Esophagus squamous epithelium (tissue), 4 donors: ENCODE measurements around the gene SLC6A7.

ENCODE experiments used
- POLR2A ChIP-seq, 4 donors: fragments of 450-650 bp; IDR thresholded peaks; one replicate each; pipeline ENCODE4 v1.6.1; 2017; ENCODE audit warnings: antibody characterized with exemption in 4 of 4, mild to moderate bottlenecking in 4 of 4, moderate library complexity in 3 of 4
- TF ChIP-seq, protein P1 (sequence below), 6 experiments: fragments of 450-650 bp in 4 of 6; fragments of 200-600 bp in 2 of 6; sonication (generic) in 2 of 6; IDR thresholded peaks; one replicate each; pipeline ENCODE4 v1.5.1; 2016 to 2019; ENCODE audit warnings: antibody characterized with exemption in 6 of 6, mild to moderate bottlenecking in 4 of 6, moderate library complexity in 4 of 6

DNA sequence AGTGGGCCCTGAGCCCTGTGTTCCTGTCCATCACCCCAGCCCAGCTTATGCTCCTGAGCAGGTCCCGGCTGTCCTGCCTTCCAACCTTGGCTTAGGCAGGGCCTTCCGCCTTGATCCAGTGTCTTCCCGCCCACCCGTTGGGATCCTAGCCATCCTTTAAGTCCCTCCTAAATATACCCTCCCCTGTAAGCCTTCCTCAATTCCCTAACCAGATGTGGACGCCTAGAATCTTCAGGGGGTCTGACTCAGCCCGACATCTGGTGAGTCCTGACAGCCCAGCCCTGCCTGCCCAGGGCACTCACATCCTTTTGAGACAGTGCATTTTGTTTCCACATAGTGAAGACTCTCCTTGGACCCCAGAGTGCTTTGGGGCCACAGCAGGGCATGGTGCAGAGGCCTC is 23.7 kb downstream of the SLC6A7 start:
- no peak for TF ChIP-seq POLR2A (IDR thresholded peaks at IDR 0.05)
- TF ChIP-seq, protein P1, sequence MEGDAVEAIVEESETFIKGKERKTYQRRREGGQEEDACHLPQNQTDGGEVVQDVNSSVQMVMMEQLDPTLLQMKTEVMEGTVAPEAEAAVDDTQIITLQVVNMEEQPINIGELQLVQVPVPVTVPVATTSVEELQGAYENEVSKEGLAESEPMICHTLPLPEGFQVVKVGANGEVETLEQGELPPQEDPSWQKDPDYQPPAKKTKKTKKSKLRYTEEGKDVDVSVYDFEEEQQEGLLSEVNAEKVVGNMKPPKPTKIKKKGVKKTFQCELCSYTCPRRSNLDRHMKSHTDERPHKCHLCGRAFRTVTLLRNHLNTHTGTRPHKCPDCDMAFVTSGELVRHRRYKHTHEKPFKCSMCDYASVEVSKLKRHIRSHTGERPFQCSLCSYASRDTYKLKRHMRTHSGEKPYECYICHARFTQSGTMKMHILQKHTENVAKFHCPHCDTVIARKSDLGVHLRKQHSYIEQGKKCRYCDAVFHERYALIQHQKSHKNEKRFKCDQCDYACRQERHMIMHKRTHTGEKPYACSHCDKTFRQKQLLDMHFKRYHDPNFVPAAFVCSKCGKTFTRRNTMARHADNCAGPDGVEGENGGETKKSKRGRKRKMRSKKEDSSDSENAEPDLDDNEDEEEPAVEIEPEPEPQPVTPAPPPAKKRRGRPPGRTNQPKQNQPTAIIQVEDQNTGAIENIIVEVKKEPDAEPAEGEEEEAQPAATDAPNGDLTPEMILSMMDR (IDR thresholded peaks at IDR 0.05): no peak
